MM.1S (cell line): ENCODE measurements around the gene RSPH10B.
"Not testable (repeated sequence)": the region's sequence is repeated elsewhere in the genome, so short reads cannot be mapped to it uniquely, and the experiment has no call there.

Experiments
- CTCF ChIP-seq: fragments of 300-600 bp; sonication (generic); IDR thresholded peaks from 2 replicates; pipeline ENCODE4 v1.5.1; 2016; ENCODE audit warnings: antibody characterized with exemption, low read length, mixed read lengths
- EZH2 ChIP-seq: fragments of 300-600 bp; sonication (generic); optimal IDR thresholded peaks from 2 replicates; pipeline ENCODE3; 2017; ENCODE audit warnings: low read depth, mild to moderate bottlenecking, antibody characterized with exemption, low read length, mixed read lengths
- EZH2phosphoT487 ChIP-seq: fragments of 300-600 bp; sonication (generic); IDR thresholded peaks from 2 replicates; pipeline ENCODE4 v1.6.1; 2018; ENCODE audit warnings: antibody characterized with exemption, low read length

GRCh38 chr7:5931905-5932644 is 38.4 kb downstream of the RSPH10B start:
- TF ChIP-seq CTCF, EZH2phosphoT487, EZH2: not testable (repeated sequence)
